IPS-18a (cell line): ENCODE measurements around the gene LIG4.
A peak's percentile ranks its signal among the peaks of the same experiment; 100 is the strongest.
"Not testable (repeated sequence)": the region's sequence is repeated elsewhere in the genome, so short reads cannot be mapped to it uniquely, and the experiment has no call there.

Experiments used
- H3K27ac ChIP-seq: one replicate; pipeline ENCODE4 v1.5.1; 2013; ENCODE audit warnings: low read length
- H3K27me3 ChIP-seq: one replicate; pipeline ENCODE4 v1.6.1; 2013; ENCODE audit warnings: mild to moderate bottlenecking, low read length; ENCODE audit not compliant: control insufficient read depth, insufficient read depth
- H3K36me3 ChIP-seq: one replicate; pipeline ENCODE4 v1.6.1; 2013; ENCODE audit warnings: low read depth, low read length; ENCODE audit not compliant: control insufficient read depth
- H3K4me1 ChIP-seq: one replicate; pipeline ENCODE4 v1.6.1; 2013; ENCODE audit warnings: low read depth, low read length; ENCODE audit not compliant: control insufficient read depth
- H3K4me3 ChIP-seq: one replicate; pipeline ENCODE4 v1.5.1; 2013; ENCODE audit warnings: low read length
- H3K9ac ChIP-seq: one replicate; pipeline ENCODE4 v1.6.1; 2013; ENCODE audit warnings: mild to moderate bottlenecking, low read length, moderate library complexity
- H3K9me3 ChIP-seq: one replicate; pipeline ENCODE4 v1.6.1; 2013; ENCODE audit warnings: low read depth, low read length; ENCODE audit not compliant: control insufficient read depth

Gene LIG4

GRCh38 chr13:108217307-108218043 is 2.1 kb upstream of the LIG4 start:
- H3K9me3 ChIP-seq, H3K27me3 ChIP-seq, H3K36me3 ChIP-seq, H3K4me1 ChIP-seq: not testable (repeated sequence)
- Histone ChIP-seq H3K9ac (peak overlapping the region; percentile 79), H3K4me3 (peak overlapping the region; percentile 71), H3K27ac (peak overlapping the region; percentile 56)

DNA sequence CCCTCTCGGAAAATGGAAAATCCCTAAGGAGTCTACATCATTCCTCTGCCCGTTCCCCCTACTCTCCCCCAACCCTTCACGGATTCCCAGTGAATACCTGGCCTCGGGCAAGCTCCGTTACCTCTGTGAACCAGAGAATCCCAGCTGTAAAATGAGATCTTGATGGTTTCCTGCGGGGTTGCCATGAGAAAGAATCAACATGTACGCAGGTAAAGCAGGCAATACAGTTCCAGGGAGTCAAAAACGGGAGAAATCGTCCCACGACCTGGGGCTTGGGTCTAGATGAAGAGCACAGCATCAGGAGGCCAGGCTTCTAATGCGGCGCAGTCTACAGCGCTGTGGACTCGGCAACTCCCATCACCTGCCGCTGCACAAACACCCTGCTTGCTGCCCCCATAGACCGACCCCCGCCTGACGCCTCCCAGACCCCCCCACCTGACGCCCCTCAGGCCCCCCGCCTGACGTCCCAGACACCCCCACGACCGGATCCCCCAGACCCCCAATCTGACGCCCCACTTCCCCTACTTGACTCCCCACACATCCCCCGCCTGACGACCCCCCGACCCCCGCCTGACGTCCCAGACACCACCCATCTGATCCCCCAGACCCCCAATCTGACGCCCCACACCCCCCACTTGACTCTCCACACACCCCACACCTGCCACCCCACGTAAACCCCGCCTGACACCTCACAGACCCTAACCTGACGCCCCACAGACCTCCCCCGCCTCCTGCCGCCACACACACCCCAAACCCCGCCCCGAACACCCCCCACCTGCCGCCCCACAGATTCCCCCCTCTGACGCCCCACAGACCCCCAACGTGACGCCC is 680 bp downstream of the LIG4 start:
- Histone ChIP-seq H3K36me3 (peaks cover 10% of the 10 kb centered on the region), H3K9ac (no peak overlapping the region), H3K4me1 (peaks cover 9% of the 10 kb centered on the region), H3K4me3 (peak overlapping the region; percentile 60), H3K27me3 (no peaks in the 10 kb centered on the region), H3K9me3 (no peaks in the 10 kb centered on the region), H3K27ac (no peak overlapping the region)

- Histone ChIP-seq H3K9me3 (no peaks in the 10 kb centered on the region), H3K9ac (no peak overlapping the region), H3K27ac (no peak overlapping the region), H3K4me1 (peaks cover 3% of the 10 kb centered on the region), H3K27me3 (no peaks in the 10 kb centered on the region), H3K36me3 (peaks cover 10% of the 10 kb centered on the region), H3K4me3 (peak overlapping the region; percentile 60)
These were observed 1.4 kb downstream of the LIG4 start for GRCh38 chr13:108213946-108214345.

DNA sequence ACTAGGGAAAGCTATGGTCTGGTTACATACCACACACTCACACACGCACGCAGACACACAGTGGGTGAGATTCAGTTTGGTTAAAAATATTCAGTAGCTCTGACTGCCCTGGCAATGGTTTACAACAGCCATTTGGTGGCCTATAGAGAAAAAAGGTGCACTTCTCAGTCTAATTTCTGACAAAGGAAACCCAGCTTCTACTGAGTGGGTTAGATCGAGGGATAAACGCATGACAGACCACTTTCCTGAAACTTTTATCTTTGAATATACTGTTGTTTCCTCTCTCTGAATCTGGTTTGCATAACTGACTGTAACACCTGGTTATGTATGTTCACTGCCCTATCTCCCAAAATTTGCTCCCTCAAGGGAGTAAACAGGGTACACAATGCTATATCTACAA is 2.5 kb downstream of the LIG4 start:
- H3K36me3 ChIP-seq: peaks cover 10% of the 10 kb centered on the region
- no peak overlapping the region for H3K4me3 ChIP-seq
- no peak overlapping the region for H3K27ac ChIP-seq
- H3K27me3 ChIP-seq: no peaks in the 10 kb centered on the region
- no peak overlapping the region for H3K9ac ChIP-seq
- no peaks in the 10 kb centered on the region for H3K9me3 ChIP-seq
- peaks cover 3% of the 10 kb centered on the region for H3K4me1 ChIP-seq

- H3K4me1 ChIP-seq: peaks cover 3% of the 10 kb centered on the region
- no peak overlapping the region for H3K9ac ChIP-seq
- H3K9me3 ChIP-seq: no peaks in the 10 kb centered on the region
- H3K27me3 ChIP-seq: no peaks in the 10 kb centered on the region
- no peak overlapping the region for H3K4me3 ChIP-seq
- H3K27ac ChIP-seq: no peak overlapping the region
- H3K36me3 ChIP-seq: peaks cover 10% of the 10 kb centered on the region
These were observed 4.8 kb downstream of the LIG4 start for GRCh38 chr13:108210551-108210950.

DNA sequence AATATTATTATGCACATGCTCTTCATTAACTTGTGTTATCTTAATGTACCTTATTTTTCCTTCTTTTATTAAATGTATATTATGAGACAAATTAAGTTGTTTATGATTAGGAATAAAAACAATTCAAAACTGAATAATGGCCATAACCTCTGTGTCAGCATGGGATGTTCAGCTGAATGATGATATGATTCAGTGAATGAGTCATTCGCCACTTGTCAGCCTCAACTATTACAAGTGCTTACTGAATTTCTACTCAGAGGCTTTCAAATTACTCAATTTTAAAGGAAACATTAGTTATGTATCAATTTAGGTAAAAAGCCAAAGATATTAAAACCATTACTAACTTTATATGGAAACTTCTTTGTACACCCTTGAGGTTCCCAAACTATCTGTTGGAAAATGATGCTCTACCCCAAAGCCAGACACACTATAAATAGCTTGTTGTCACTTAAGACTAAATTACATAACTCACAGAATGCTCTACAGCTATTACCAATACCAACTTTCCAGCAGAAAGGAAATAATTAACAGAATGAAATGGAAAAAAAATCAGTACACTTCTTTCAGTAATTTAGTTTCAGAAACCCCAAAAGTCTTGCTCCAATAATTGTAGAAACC is 14.4 kb downstream of the LIG4 start:
- no peak overlapping the region for H3K27ac ChIP-seq
- no peaks in the 10 kb centered on the region for H3K27me3 ChIP-seq
- H3K9ac ChIP-seq: no peak overlapping the region
- no peaks in the 10 kb centered on the region for H3K9me3 ChIP-seq
- no peak overlapping the region for H3K4me3 ChIP-seq
- H3K4me1 ChIP-seq: peaks cover 3% of the 10 kb centered on the region
- H3K36me3 ChIP-seq: no peaks in the 10 kb centered on the region

DNA sequence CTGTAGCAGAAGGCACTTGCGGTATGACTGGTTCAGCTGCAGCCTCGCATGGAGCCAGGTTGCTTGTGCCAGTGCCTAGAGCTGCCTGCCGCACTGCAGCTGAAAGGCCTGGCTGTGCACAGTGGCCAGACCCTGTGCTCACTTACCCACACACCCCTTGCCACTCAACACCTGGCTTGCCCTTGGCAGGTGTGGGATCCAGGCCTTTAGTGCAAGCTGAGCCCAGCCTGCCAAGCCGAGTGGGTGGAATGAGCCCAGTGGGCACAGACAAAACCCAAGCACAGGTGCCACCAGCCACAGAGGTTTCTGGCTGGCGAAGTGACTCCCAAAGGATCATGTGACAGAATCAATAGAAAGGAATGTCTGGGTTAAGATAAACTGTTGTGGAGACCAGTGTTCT is 19.5 kb downstream of the LIG4 start:
- no peak overlapping the region for H3K9ac ChIP-seq

GRCh38 chr13:108195146-108195545 is 20.2 kb downstream of the LIG4 start:
- Histone ChIP-seq H3K4me1 (peaks cover 3% of the 10 kb centered on the region), H3K36me3 (no peaks in the 10 kb centered on the region), H3K4me3 (no peak overlapping the region), H3K9me3 (no peaks in the 10 kb centered on the region), H3K9ac (no peak overlapping the region), H3K27me3 (no peaks in the 10 kb centered on the region), H3K27ac (no peak overlapping the region)

More for the DNA sequence above, 19.5 kb downstream of the LIG4 start:
- peaks cover 3% of the 10 kb centered on the region for H3K4me1 ChIP-seq
- no peak overlapping the region for H3K4me3 ChIP-seq
- H3K27me3 ChIP-seq: no peaks in the 10 kb centered on the region
- no peaks in the 10 kb centered on the region for H3K36me3 ChIP-seq
- no peaks in the 10 kb centered on the region for H3K9me3 ChIP-seq
- no peak overlapping the region for H3K27ac ChIP-seq

DNA sequence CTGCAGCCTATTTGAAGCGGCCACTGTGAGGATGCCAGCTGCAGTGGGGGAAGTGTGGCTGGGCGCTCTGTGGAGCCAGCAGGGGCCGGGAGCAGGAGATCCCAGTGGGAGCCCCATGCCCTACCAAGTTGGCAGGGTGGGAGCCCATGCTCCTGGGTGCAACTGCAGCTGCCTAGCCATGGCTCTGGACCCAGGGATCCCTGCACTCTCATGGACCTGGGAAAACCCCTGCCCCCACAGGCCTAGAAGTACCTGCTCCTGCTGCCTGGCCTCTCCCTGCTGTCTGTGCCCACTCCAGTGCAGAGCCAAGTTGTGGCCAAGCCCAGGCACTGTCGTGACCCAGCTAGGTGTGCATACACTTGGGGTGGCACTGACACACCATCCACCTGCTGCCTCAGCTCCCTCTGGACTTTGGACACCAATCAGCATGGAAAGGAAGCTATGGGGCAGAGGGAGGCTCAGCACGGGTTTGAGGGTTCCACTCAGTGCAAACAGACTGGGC is 20.9 kb downstream of the LIG4 start:
- H3K36me3 ChIP-seq: no peaks in the 10 kb centered on the region
- no peak overlapping the region for H3K9ac ChIP-seq
- H3K27ac ChIP-seq: no peak overlapping the region

GRCh38 chr13:108193806-108194205 is 21.5 kb downstream of the LIG4 start:
- Histone ChIP-seq H3K9me3 (no peaks in the 10 kb centered on the region), H3K27me3 (no peaks in the 10 kb centered on the region), H3K27ac (no peak overlapping the region), H3K4me1 (peaks cover 3% of the 10 kb centered on the region), H3K36me3 (no peaks in the 10 kb centered on the region), H3K9ac (no peak overlapping the region), H3K4me3 (no peak overlapping the region)

More for the DNA sequence above, 20.9 kb downstream of the LIG4 start:
- Histone ChIP-seq H3K27me3 (no peaks in the 10 kb centered on the region), H3K4me3 (no peak overlapping the region), H3K9me3 (no peaks in the 10 kb centered on the region), H3K4me1 (peaks cover 3% of the 10 kb centered on the region)

GRCh38 chr13:108190897-108191296 is 24.4 kb downstream of the LIG4 start:
- Histone ChIP-seq H3K36me3 (no peaks in the 10 kb centered on the region), H3K27ac (no peak overlapping the region), H3K9ac (no peak overlapping the region), H3K4me1 (no peaks in the 10 kb centered on the region), H3K4me3 (no peak overlapping the region), H3K9me3 (no peaks in the 10 kb centered on the region), H3K27me3 (no peaks in the 10 kb centered on the region)
